ENCODE data around the gene MAST4. TPM values are rescaled to one million over a fixed set of nuclear protein-coding genes. Genes with fewer than 3 reads are reported as not detected.

Gene MAST4
- total and polyA plus RNA-seq, 2 of the 4 experiments (the other 2 are of a cell fraction) = 4.8 to 6.8 TPM

GRCh38 chr5:66875315-66875714, 279.1 kb downstream of the MAST4 start:
- dilution Hi-C loops (cut with HindIII; ENCODE audit: low sequenced_read_pairs, unreplicated experiment) = no loop called here
- CTCF ChIA-PET = interaction anchor here (0.7 kb wide), 1 partner anchor 11 kb away, joined by 3 read pairs; no protein-coding TSS in a partner anchor

More at GRCh38 chr5:66875315-66875714, 279.1 kb downstream of the MAST4 start:
- no peak overlapping the region for H3K14ac ChIP-seq (replicated peaks; ENCODE audit: low read depth, low read length)
- H2BK15ac ChIP-seq (ENCODE audit: low read depth, low read length) = no peak overlapping the region
- H3K4me1 ChIP-seq (ENCODE audit: control insufficient read depth, insufficient read depth, low read length) = no peaks in the 10 kb centered on the region
- no peak overlapping the region for H4K8ac ChIP-seq (ENCODE audit: low read depth in 2 of 2, low read length in 2 of 2)
- H4K91ac ChIP-seq (ENCODE audit: insufficient read depth, low read depth, low read length) = no peak overlapping the region
- no peaks in the 10 kb centered on the region for H3K79me1 ChIP-seq (ENCODE audit: low read depth in 1 of 2, low read length in 2 of 2)
- H2BK20ac ChIP-seq (ENCODE audit: low read depth, low read length) = no peak overlapping the region
- POLR2A ChIA-PET (ENCODE audit: unreplicated experiment) = interaction anchor here (0.6 kb wide), 1 partner anchor 92 kb away, joined by 4 read pairs; no protein-coding TSS in a partner anchor
- no peak overlapping the region for H2BK120ac ChIP-seq (ENCODE audit: low read depth, low read length)
- no peak overlapping the region for H3K4me2 ChIP-seq (ENCODE audit: low read depth, low read length)
- no peak overlapping the region for H3K9ac ChIP-seq (ENCODE audit: low read depth, low read length)
- no peak overlapping the region for H3K4me3 ChIP-seq (ENCODE audit: insufficient read depth, low read depth, low read length)
- no peaks in the 10 kb centered on the region for H4K20me1 ChIP-seq (ENCODE audit: insufficient read depth, low read length)
- in situ Hi-C loops (cut with MboI; ENCODE audit: low sequenced_read_pairs) = no loop called here
- H3K4ac ChIP-seq (ENCODE audit: low read depth, low read length) = no peak overlapping the region
- H3K56ac ChIP-seq (ENCODE audit: extremely low read depth, insufficient read depth, low read length) = no peak overlapping the region
- no peak overlapping the region for H4K5ac ChIP-seq (ENCODE audit: low read depth, low read length)
- TF ChIP-seq MXI1 (IDR thresholded peaks at IDR 0.05; ENCODE audit: borderline replicate concordance, low read depth, low read length) (no peak), RAD21 (IDR thresholded peaks at IDR 0.05; ENCODE audit: low read length) (no peak), BHLHE40 (IDR thresholded peaks at IDR 0.05; ENCODE audit: low read depth, low read length) (no peak), MAFK (IDR thresholded peaks at IDR 0.05; ENCODE audit: low read depth, low read length) (no peak), RFX5 (IDR thresholded peaks at IDR 0.05; ENCODE audit: low read depth, low read length) (no peak), SMC3 (IDR thresholded peaks at IDR 0.05; ENCODE audit: low read depth, low read length) (no peak), CHD1 (IDR thresholded peaks at IDR 0.05; ENCODE audit: low read depth, low read length) (no peak), MAZ (IDR thresholded peaks at IDR 0.05; ENCODE audit: borderline replicate concordance, low read depth, low read length) (no peak)
- TF ChIP-seq, protein P1, sequence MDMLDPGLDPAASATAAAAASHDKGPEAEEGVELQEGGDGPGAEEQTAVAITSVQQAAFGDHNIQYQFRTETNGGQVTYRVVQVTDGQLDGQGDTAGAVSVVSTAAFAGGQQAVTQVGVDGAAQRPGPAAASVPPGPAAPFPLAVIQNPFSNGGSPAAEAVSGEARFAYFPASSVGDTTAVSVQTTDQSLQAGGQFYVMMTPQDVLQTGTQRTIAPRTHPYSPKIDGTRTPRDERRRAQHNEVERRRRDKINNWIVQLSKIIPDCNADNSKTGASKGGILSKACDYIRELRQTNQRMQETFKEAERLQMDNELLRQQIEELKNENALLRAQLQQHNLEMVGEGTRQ (IDR thresholded peaks at IDR 0.05; ENCODE audit: low read depth, low read length) = no peak
- TF ChIP-seq, protein P2, sequence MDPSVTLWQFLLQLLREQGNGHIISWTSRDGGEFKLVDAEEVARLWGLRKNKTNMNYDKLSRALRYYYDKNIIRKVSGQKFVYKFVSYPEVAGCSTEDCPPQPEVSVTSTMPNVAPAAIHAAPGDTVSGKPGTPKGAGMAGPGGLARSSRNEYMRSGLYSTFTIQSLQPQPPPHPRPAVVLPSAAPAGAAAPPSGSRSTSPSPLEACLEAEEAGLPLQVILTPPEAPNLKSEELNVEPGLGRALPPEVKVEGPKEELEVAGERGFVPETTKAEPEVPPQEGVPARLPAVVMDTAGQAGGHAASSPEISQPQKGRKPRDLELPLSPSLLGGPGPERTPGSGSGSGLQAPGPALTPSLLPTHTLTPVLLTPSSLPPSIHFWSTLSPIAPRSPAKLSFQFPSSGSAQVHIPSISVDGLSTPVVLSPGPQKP (IDR thresholded peaks at IDR 0.05; ENCODE audit: borderline replicate concordance, low read depth, low read length) = no peak
- no peak overlapping the region for H3K23ac ChIP-seq (ENCODE audit: low read depth, low read length)
- no peaks in the 10 kb centered on the region for H3K9me1 ChIP-seq (ENCODE audit: insufficient read depth, low read length)
- H2AFZ ChIP-seq (replicated peaks; ENCODE audit: low read length, poor library complexity) = no peak overlapping the region
- H3K36me3 ChIP-seq (ENCODE audit: control insufficient read depth, insufficient read depth, low read length) = no peaks in the 10 kb centered on the region
- intact Hi-C loops (cut with micrococcal nuclease) = no loop called here
- no peak overlapping the region for H3K27ac ChIP-seq (ENCODE audit: insufficient read depth, low read length)
- no peaks in the 10 kb centered on the region for H3K9me3 ChIP-seq (ENCODE audit: control insufficient read depth, insufficient read depth, low read length)
- peaks cover 2% of the 10 kb centered on the region for H3K27me3 ChIP-seq (ENCODE audit: control insufficient read depth, insufficient read depth, low read length)
- H2AK9ac ChIP-seq (replicated peaks; ENCODE audit: low read depth, low read length, poor library complexity) = no peak overlapping the region
- DNase-seq (no peak), ATAC-seq (ENCODE audit: low read depth) (no peak)
- H3K18ac ChIP-seq (ENCODE audit: low read depth, low read length) = no peak overlapping the region
- BruUV-seq (replicated peaks) = no TSS peak
- no peak overlapping the region for H2AK5ac ChIP-seq (ENCODE audit: low read depth, low read length)
- H2BK5ac ChIP-seq (ENCODE audit: low read depth, low read length, poor library complexity, severe bottlenecking) = no peak overlapping the region

Measured in IMR-90 (cell line).